ENCODE data around the gene B4GALT4.

DNA sequence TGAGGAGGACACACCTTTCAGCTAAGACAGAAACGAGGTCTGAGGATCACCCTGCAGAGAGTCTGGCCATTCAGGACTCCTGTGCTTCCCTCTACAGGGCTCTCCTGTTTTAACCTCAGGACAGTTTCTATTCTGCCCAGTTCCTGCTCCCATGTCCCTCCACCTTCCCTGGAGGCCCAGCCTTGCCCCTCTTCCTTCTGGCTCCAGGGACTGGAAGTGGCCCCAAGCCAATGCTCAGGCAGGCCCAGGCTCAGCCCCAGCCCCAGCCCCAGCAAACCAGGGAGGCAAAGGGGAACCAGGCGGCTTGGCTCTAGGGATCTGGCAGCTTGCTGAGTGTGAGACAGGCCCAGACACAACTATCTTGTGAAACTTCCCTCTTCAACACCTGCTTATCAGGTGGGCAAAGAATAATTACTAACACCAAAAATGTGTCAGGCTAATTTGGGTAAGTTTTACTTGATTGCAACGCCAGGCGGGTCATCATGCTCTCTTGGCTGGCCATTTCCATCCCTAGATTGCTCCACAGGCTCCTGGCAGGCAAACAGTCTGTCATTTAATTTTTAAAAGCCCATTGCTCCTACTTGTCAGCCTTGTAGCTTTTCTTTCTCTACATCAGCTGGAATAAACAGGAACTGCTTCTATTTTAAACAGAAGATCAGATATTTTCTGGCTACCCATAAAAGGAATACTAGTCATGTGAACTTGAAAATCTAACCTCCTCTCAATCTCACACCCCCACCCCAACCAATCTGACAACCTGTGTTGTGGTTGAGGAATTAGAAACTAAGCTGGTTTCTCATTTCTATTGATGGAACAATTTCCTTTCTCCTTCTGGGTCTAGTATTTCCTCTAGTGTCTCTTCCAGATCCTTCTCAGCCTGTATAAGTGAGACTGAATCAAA, 33.8 kb downstream of the B4GALT4 start:
- no peak for TF ChIP-seq EZH2 (IDR thresholded peaks at IDR 0.05; ENCODE audit: insufficient read depth, poor library complexity, severe bottlenecking)
- TF ChIP-seq EZH2phosphoT487 (IDR thresholded peaks at IDR 0.05; ENCODE audit: insufficient read depth, low read depth), result no peak
